Testis (tissue), 3 donors: ENCODE measurements around the gene SHROOM3. TPM values are rescaled to one million over a fixed set of nuclear protein-coding genes. Genes with fewer than 3 reads are reported as not detected.

Experiments
- DNase-seq: peaks from one replicate; pipeline ENCODE4 v3.0.0-alpha.2; 2019
- H3K27ac ChIP-seq, 2 donors: fragments of 200-600 bp; sonication (generic); one replicate each; pipeline ENCODE4 v1.5.1; 2019
- H3K27me3 ChIP-seq: fragments of 200-600 bp; sonication (generic); one replicate; pipeline ENCODE4 v1.5.1; 2019
- H3K36me3 ChIP-seq: fragments of 200-600 bp; sonication (generic); one replicate; pipeline ENCODE4 v1.5.1; 2017; ENCODE audit warnings: low read depth; ENCODE audit errors: missing control alignments
- H3K4me1 ChIP-seq: fragments of 200-600 bp; sonication (generic); one replicate; pipeline ENCODE4 v1.5.1; 2019
- H3K4me3 ChIP-seq, 2 donors: fragments of 200-600 bp; sonication (generic); one replicate each; pipeline ENCODE4 v1.5.1; 2017 to 2019
- H3K9me3 ChIP-seq: fragments of 200-600 bp; sonication (generic); one replicate; pipeline ENCODE4 v1.5.1; 2017
- CTCF ChIP-seq, 3 experiments: fragments of 450-650 bp in 2 of 3; fragments of 200-600 bp in 1 of 3; sonication (generic) in 1 of 3; IDR thresholded peaks; one replicate each; pipeline ENCODE4 v1.5.1; 2016 to 2019; ENCODE audit warnings: antibody characterized with exemption in 3 of 3, mild to moderate bottlenecking in 2 of 3, moderate library complexity in 1 of 3
- POLR2A ChIP-seq: fragments of 450-650 bp; IDR thresholded peaks from one replicate; pipeline ENCODE4 v1.6.1; 2017; ENCODE audit warnings: antibody characterized with exemption, mild to moderate bottlenecking, moderate library complexity
- WGBS, 2 donors: methylation state at CpG; one replicate each; pipeline ENCODE4 v1.1.5; 2018; 5-methylcytosine and 5-hydroxymethylcytosine counted together
- intact Hi-C: fragments of 100-400 bp; cut with DNase I; formaldehyde crosslinking; loops from one replicate; pipeline ENCODE4 v1.15.1; 2023; ENCODE audit warnings: low total_unique reads
- polyA plus RNA-seq: library from polyadenylated mRNA; stranded (reverse); fragments of 350-450 nt; fragmentation: Illumina TruSeq; extraction: RNeasy Lipid Tissue Mini Kit (QIAGEN cat#74804); gene quantifications from one replicate; pipeline ENCODE4 v1.2.3, GENCODE V29; 2014; ENCODE audit warnings: low read depth, low replicate concordance; ENCODE audit not compliant: insufficient read depth
- total RNA-seq, 2 donors: library from RNA; depleted of rRNA; stranded (reverse); fragments of >200 nt; gene quantifications; one replicate each; pipeline ENCODE4 v1.2.3, GENCODE V29; 2016

The SHROOM3 gene
- total and polyA plus RNA-seq, 3 donors from 2014 or later: 3.9 to 7.2 (median 6.4) TPM

- H3K27me3 ChIP-seq: no peaks in the 10 kb centered on the region
- H3K4me3 ChIP-seq: no peak overlapping the region
- H3K9me3 ChIP-seq: no peaks in the 10 kb centered on the region
- intact Hi-C loops: no loop called here
- DNase-seq: no peak
- H3K4me1 ChIP-seq: no peaks in the 10 kb centered on the region
- H3K27ac ChIP-seq: no peak overlapping the region
- TF ChIP-seq CTCF (IDR thresholded peaks at IDR 0.05) (no peak), POLR2A (no peak)
- H3K36me3 ChIP-seq: no peaks in the 10 kb centered on the region
- WGBS, 2 donors: 87 to 88% methylated on average over 6 of the region's 6 CpGs
These were observed 205.4 kb downstream of the SHROOM3 start for GRCh38 chr4:76640353-76640910.

DNA sequence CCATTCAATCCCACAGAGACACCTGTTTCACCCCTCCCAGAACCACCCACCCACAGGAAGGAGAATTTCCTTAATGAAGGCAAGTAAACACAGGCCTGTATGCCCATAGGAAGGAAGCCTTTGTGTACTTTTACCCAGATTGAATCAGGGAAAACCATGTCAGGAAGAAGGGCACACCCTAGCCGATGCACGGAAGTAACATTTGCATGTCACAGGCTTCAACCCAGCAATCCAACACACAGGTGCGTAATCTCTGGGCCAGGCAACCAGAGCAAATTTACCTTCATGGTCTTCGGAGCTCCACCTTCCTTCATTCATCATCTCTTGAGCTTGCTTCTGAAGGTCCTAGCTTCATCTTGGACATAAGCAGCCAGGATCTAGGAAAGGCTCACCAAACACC, 206.3 kb downstream of the SHROOM3 start:
- Histone ChIP-seq H3K27me3 (no peaks in the 10 kb centered on the region), H3K4me3 (no peak overlapping the region), H3K27ac (no peak overlapping the region), H3K9me3 (no peaks in the 10 kb centered on the region), H3K36me3 (no peaks in the 10 kb centered on the region), H3K4me1 (no peaks in the 10 kb centered on the region)
- WGBS, 2 donors: 84 to 97% methylated on average over 2 to 4 of the region's 4 CpGs
- TF ChIP-seq POLR2A (no peak), CTCF (IDR thresholded peaks at IDR 0.05) (no peak)
- intact Hi-C loops: no loop called here
- no peak for DNase-seq

GRCh38 chr4:76641758-76642157, 206.7 kb downstream of the SHROOM3 start:
- TF ChIP-seq CTCF (IDR thresholded peaks at IDR 0.05): no peak
- no peak for TF ChIP-seq POLR2A
- H3K36me3 ChIP-seq: no peaks in the 10 kb centered on the region
- H3K9me3 ChIP-seq: no peaks in the 10 kb centered on the region
- DNase-seq: no peak
- no peaks in the 10 kb centered on the region for H3K4me1 ChIP-seq
- no peak overlapping the region for H3K27ac ChIP-seq
- no peak overlapping the region for H3K4me3 ChIP-seq
- H3K27me3 ChIP-seq: no peaks in the 10 kb centered on the region
- 83 to 96% methylated on average over 2 of the region's 2 CpGs for WGBS, 2 donors
- intact Hi-C loops: no loop called here

GRCh38 chr4:76644831-76645485, 209.9 kb downstream of the SHROOM3 start:
- Histone ChIP-seq H3K4me3 (no peak overlapping the region), H3K36me3 (no peaks in the 10 kb centered on the region), H3K27ac (no peak overlapping the region), H3K27me3 (no peaks in the 10 kb centered on the region), H3K9me3 (no peaks in the 10 kb centered on the region), H3K4me1 (no peaks in the 10 kb centered on the region)
- no peak for TF ChIP-seq CTCF (IDR thresholded peaks at IDR 0.05)
- TF ChIP-seq POLR2A: no peak
- WGBS, 2 donors: 74 to 83% methylated on average over 8 of the region's 8 CpGs
- DNase-seq: no peak
- intact Hi-C loops: no loop called here

DNA sequence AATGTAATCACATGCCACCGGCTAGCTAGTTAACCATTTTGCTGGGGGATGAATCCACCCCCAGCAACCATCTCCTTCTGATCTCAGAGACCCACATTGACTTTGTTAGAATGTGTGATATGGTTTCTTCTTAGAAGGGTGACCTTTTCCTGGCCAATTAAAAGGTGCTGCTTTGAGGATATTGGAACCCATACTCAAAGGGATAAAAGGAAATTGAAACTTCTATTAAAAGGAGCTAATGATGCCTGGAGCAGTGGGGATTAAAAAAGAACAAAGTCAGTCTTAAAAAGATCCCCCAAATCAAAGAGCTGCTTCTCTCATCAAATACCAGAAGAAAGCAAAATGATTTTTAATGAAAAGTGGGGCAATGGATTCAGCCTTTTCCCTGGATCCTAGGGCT, 214.1 kb downstream of the SHROOM3 start:
- no peak for DNase-seq
- Histone ChIP-seq H3K36me3 (no peaks in the 10 kb centered on the region), H3K4me1 (no peaks in the 10 kb centered on the region), H3K27ac (no peak overlapping the region), H3K4me3 (no peak overlapping the region), H3K9me3 (no peaks in the 10 kb centered on the region), H3K27me3 (no peaks in the 10 kb centered on the region)
- TF ChIP-seq POLR2A (no peak), CTCF (IDR thresholded peaks at IDR 0.05) (no peak)
- intact Hi-C loops: no loop called here
- 93 to 100% methylated on average over 1 of the region's 1 CpG for WGBS, 2 donors
